Bronchial epithelial cell (primary cell): ENCODE results near the gene AGBL4. TPM values are rescaled to one million over a fixed set of nuclear protein-coding genes. Genes with fewer than 3 reads are reported as not detected.

ENCODE experiments used
- DNase-seq: peaks from one replicate; pipeline ENCODE4 v3.0.0-alpha.2; 2010; ENCODE audit warnings: low read depth
- FAIRE-seq: peaks from 2 replicates; lab custom pipeline; 2011; peaks lifted over from hg19 to GRCh38; lab: Jason Lieb, UNC
- H3K27me3 ChIP-seq: 2 replicates; pipeline ENCODE4 v1.5.1; 2011; ENCODE audit warnings: low read length; ENCODE audit not compliant: control insufficient read depth, insufficient read depth
- H3K36me3 ChIP-seq: 2 replicates; pipeline ENCODE4 v1.5.1; 2011; ENCODE audit warnings: low read length; ENCODE audit not compliant: control insufficient read depth, insufficient read depth
- H3K4me3 ChIP-seq: 2 replicates; pipeline ENCODE4 v1.5.1; 2011; ENCODE audit warnings: mild to moderate bottlenecking, low read depth, low read length, control low read depth
- total RNA-seq: library from RNA; depleted of rRNA; stranded (reverse); fragments of >200 nt; gene quantifications from 2 replicates; pipeline ENCODE4 v1.2.1, GENCODE V29; 2014
- TF ChIP-seq, protein P1 (sequence below): IDR thresholded peaks from 2 replicates; pipeline ENCODE4 v1.5.1; 2011; ENCODE audit warnings: mild to moderate bottlenecking, moderate library complexity, low read length, control low read depth, inconsistent platforms; ENCODE audit not compliant: insufficient read depth, severe bottlenecking

The AGBL4 gene
- total RNA-seq, 1 donor from 2014 or later = not detected

DNA sequence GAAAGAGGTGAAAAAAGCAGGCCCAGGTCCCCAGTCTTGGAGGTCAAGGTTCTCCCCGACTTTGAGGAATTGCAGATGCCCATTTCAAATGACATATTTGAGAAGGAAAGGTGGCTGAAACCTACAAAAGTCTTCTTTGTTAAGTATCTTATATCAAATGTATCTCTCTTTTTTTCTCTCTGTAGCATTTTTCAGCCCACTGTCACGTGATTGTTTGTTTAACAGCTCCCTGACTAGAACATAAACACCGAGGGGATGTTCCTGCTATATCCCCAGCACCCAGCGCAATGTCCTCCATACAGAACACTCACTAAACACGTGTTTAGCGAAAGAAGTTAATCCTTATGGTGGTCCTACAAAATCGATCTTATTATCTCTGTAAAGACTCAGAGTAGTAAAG, 1274.7 kb downstream of the AGBL4 start:
- TF ChIP-seq, protein P1, sequence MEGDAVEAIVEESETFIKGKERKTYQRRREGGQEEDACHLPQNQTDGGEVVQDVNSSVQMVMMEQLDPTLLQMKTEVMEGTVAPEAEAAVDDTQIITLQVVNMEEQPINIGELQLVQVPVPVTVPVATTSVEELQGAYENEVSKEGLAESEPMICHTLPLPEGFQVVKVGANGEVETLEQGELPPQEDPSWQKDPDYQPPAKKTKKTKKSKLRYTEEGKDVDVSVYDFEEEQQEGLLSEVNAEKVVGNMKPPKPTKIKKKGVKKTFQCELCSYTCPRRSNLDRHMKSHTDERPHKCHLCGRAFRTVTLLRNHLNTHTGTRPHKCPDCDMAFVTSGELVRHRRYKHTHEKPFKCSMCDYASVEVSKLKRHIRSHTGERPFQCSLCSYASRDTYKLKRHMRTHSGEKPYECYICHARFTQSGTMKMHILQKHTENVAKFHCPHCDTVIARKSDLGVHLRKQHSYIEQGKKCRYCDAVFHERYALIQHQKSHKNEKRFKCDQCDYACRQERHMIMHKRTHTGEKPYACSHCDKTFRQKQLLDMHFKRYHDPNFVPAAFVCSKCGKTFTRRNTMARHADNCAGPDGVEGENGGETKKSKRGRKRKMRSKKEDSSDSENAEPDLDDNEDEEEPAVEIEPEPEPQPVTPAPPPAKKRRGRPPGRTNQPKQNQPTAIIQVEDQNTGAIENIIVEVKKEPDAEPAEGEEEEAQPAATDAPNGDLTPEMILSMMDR = no peak
- no peak for FAIRE-seq
- DNase-seq = no peak
- no peaks in the 10 kb centered on the region for H3K27me3 ChIP-seq
- H3K4me3 ChIP-seq = no peak overlapping the region
- no peaks in the 10 kb centered on the region for H3K36me3 ChIP-seq

DNA sequence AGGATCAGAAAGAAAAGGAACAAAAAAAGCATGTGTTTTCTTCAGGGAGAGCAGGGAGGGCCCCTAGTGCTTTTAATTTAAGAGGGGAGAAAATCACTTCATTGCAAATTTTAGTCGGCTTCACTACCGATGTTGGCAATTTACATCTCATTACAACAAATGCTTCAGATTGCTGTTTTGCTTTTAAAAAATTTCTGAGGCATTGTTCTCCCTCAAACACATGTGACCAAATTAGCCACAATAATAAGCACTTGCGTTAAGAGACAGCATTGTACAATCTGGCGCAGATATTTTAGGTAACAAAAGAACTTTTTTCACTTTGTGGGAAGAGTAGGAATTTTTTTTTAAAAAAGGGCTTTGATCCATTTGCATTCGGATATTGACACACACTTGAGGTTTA, 1276.8 kb downstream of the AGBL4 start:
- FAIRE-seq (no peak), DNase-seq (no peak)
- Histone ChIP-seq H3K36me3 (no peaks in the 10 kb centered on the region), H3K4me3 (no peak overlapping the region), H3K27me3 (no peaks in the 10 kb centered on the region)
- TF ChIP-seq, protein P1 = no peak

DNA sequence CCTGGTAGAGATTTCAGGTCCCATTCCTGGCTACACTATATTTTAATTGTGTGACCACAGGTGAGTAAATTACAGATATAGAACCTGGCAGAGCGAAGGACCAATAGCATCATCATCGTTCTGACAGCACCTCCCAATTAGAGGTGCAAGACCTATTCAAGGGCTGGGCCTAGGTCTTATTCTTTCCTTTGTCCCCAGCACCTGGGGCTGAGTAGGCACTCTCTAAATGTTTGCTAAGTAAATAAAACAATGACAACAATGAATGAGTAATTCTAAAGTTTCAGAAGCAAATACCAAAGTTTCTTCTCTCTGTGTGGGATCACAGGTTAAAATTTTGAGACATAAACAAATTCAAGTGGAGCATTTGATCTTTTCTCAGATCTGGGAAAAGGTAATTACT, 1279.7 kb downstream of the AGBL4 start:
- Histone ChIP-seq H3K36me3 (no peaks in the 10 kb centered on the region), H3K27me3 (no peaks in the 10 kb centered on the region), H3K4me3 (no peak overlapping the region)
- DNase-seq (peak; percentile 44), FAIRE-seq (no peak)
- TF ChIP-seq, protein P1 = no peak

GRCh38 chr1:48743480-48743879, 1280.3 kb downstream of the AGBL4 start:
- TF ChIP-seq, protein P1 = no peak
- Histone ChIP-seq H3K27me3 (no peaks in the 10 kb centered on the region), H3K4me3 (no peak overlapping the region), H3K36me3 (no peaks in the 10 kb centered on the region)
- FAIRE-seq = no peak
- DNase-seq = peak; percentile 13

DNA sequence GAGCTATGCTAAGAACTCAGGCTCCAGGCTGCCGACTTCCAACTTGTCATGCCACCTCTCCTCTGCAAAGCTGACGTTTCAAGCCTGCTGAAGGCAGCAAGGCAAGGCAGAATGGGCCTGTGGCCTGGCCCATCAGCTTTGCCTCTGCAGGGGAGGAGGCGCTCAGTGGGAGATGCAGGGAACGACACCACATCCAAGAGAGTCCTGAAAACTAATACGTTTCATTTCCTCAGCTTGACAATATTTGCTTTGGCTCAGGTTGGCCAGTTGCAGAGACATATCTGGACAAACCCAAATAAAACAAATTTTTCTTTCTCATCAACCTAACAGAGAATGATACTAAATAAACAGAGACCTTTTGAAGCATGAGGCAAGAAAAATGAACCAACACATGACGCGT, 1282.4 kb downstream of the AGBL4 start:
- Histone ChIP-seq H3K36me3 (no peaks in the 10 kb centered on the region), H3K4me3 (no peak overlapping the region), H3K27me3 (no peaks in the 10 kb centered on the region)
- DNase-seq (peak; percentile 13), FAIRE-seq (no peak)
- TF ChIP-seq, protein P1 = no peak

GRCh38 chr1:48740621-48741020, 1283.1 kb downstream of the AGBL4 start:
- no peaks in the 10 kb centered on the region for H3K27me3 ChIP-seq
- FAIRE-seq (no peak), DNase-seq (no peak)
- H3K4me3 ChIP-seq = no peak overlapping the region
- TF ChIP-seq, protein P1 = no peak
- no peaks in the 10 kb centered on the region for H3K36me3 ChIP-seq
